Smooth muscle cell (in vitro differentiated cells): ENCODE data around the gene CRTC1. TPM values are rescaled to one million over a fixed set of nuclear protein-coding genes. Genes with fewer than 3 reads are reported as not detected.

Source experiments
- DNase-seq: peaks from one replicate; lab custom pipeline; 2025; ENCODE audit not compliant: unreplicated experiment; lab: John Stamatoyannopoulos, UW
- H2AFZ ChIP-seq: fragments of 200-600 bp; sonication (generic); 2 replicates; pipeline ENCODE4 v1.6.0; 2016; ENCODE audit warnings: antibody characterized with exemption, low read depth, mild to moderate bottlenecking
- H3F3A ChIP-seq: fragments of 200-600 bp; sonication (generic); 2 replicates; pipeline ENCODE4 v1.6.0; 2017; ENCODE audit warnings: antibody characterized with exemption, low read depth
- H3K27ac ChIP-seq: fragments of 200-600 bp; sonication (generic); 2 replicates; pipeline ENCODE4 v1.5.1; 2016; ENCODE audit warnings: low read depth, mild to moderate bottlenecking
- H3K27me3 ChIP-seq: fragments of 200-600 bp; sonication (generic); 2 replicates; pipeline ENCODE4 v1.6.1; 2016; ENCODE audit warnings: low read depth, mild to moderate bottlenecking
- H3K36me3 ChIP-seq: fragments of 200-600 bp; sonication (generic); 2 replicates; pipeline ENCODE4 v1.5.1; 2016; ENCODE audit warnings: low read depth
- H3K4me1 ChIP-seq: fragments of 200-600 bp; sonication (generic); 2 replicates; pipeline ENCODE4 v1.5.1; 2016; ENCODE audit warnings: low read depth
- H3K4me2 ChIP-seq: fragments of 200-600 bp; sonication (generic); 2 replicates; pipeline ENCODE4 v1.6.0; 2016; ENCODE audit warnings: mild to moderate bottlenecking
- H3K4me3 ChIP-seq: fragments of 200-600 bp; sonication (generic); 2 replicates; pipeline ENCODE4 v1.5.1; 2016; ENCODE audit warnings: mild to moderate bottlenecking
- H3K79me2 ChIP-seq: fragments of 200-600 bp; sonication (generic); 2 replicates; pipeline ENCODE4 v1.6.0; 2016; ENCODE audit warnings: low read depth, mild to moderate bottlenecking
- H3K9ac ChIP-seq: fragments of 200-600 bp; sonication (generic); 2 replicates; pipeline ENCODE4 v1.6.0; 2016; ENCODE audit warnings: low read depth
- H3K9me3 ChIP-seq: fragments of 200-600 bp; sonication (generic); replicated peaks from 2 replicates; pipeline ENCODE4 v1.5.1; 2016; ENCODE audit warnings: low read depth
- H4K20me1 ChIP-seq: fragments of 200-600 bp; sonication (generic); 2 replicates; pipeline ENCODE4 v1.6.0; 2016; ENCODE audit warnings: low read depth
- CTCF ChIP-seq: fragments of 200-600 bp; sonication (generic); IDR thresholded peaks from 2 replicates; pipeline ENCODE4 v1.5.1; 2017; ENCODE audit warnings: borderline replicate concordance, mild to moderate bottlenecking, antibody characterized with exemption; ENCODE audit not compliant: insufficient read depth, poor library complexity, severe bottlenecking
- WGBS: methylation state at CpG from one replicate; pipeline ENCODE4 v1.1.7; 2016; ENCODE audit warnings: low lambda C conversion rate; 5-methylcytosine and 5-hydroxymethylcytosine counted together
- polyA plus RNA-seq: library from polyadenylated mRNA; unstranded; fragments of >200 nt; fragmentation: Nextera tagmentation; extraction: Ambion mirVana; gene quantifications from 2 replicates; pipeline ENCODE4 v1.2.1, GENCODE V29; 2016
- total RNA-seq: library from RNA; depleted of rRNA; stranded (reverse); fragments of >200 nt; gene quantifications from 2 replicates; pipeline ENCODE4 v1.2.3, GENCODE V29; 2014

CRTC1 gene
- total and polyA plus RNA-seq, 2 experiments from 2014 or later, result 1.6 to 3.1 TPM

DNA sequence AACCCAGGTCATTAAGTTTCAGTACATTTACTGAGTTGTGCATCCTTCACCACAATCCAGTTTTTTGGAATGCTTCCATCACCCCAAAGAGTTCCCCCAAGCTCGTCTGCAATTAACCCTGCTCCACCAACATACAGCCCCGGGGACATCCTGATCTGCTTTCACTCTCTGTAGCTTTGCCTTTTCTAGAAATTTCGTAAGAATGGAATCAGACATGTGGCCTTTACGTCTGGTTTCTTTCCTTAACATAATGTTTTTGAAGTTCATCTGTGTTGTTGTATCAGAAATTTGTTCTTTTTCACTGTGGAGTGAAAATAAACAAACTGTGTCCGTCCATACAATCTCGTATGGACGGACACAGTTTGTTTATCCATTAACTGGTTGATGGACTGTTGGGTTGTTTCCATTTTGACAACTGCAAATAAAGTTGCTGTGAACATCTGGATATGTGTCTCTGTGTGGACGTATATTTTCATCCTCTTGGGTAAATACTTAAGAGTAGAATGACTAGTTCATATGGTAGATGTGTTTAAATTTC, 43.7 kb upstream of the CRTC1 start:
- no peak for TF ChIP-seq CTCF
- H3K9me3 ChIP-seq, result no peaks in the 10 kb centered on the region
- H3K9ac ChIP-seq, result no peak overlapping the region
- H3K27ac ChIP-seq, result no peak overlapping the region
- H2AFZ ChIP-seq, result no peak overlapping the region
- no peak overlapping the region for H3K4me3 ChIP-seq
- 72% methylated on average over 8 of the region's 8 CpGs for WGBS
- H3F3A ChIP-seq, result no peaks in the 10 kb centered on the region
- no peaks in the 10 kb centered on the region for H3K27me3 ChIP-seq
- no peak for DNase-seq
- H3K4me2 ChIP-seq, result no peak overlapping the region
- peaks cover 10% of the 10 kb centered on the region for H4K20me1 ChIP-seq
- H3K4me1 ChIP-seq, result peaks cover 7% of the 10 kb centered on the region
- no peaks in the 10 kb centered on the region for H3K36me3 ChIP-seq
- peaks cover 43% of the 10 kb centered on the region for H3K79me2 ChIP-seq

GRCh38 chr19:18644196-18645034, 39.1 kb upstream of the CRTC1 start:
- peaks cover 17% of the 10 kb centered on the region for H4K20me1 ChIP-seq
- H2AFZ ChIP-seq, result no peak overlapping the region
- peaks cover 44% of the 10 kb centered on the region for H3K79me2 ChIP-seq
- H3K36me3 ChIP-seq, result no peaks in the 10 kb centered on the region
- no peak overlapping the region for H3K27ac ChIP-seq
- H3K9me3 ChIP-seq, result no peaks in the 10 kb centered on the region
- WGBS, result 79% methylated on average over 15 of the region's 15 CpGs
- H3K27me3 ChIP-seq, result no peaks in the 10 kb centered on the region
- H3K4me2 ChIP-seq, result no peak overlapping the region
- peaks cover 2% of the 10 kb centered on the region for H3K4me1 ChIP-seq
- no peak overlapping the region for H3K9ac ChIP-seq
- TF ChIP-seq CTCF, result no peak
- H3K4me3 ChIP-seq, result no peak overlapping the region
- H3F3A ChIP-seq, result peaks cover 3% of the 10 kb centered on the region
- no peak for DNase-seq

DNA sequence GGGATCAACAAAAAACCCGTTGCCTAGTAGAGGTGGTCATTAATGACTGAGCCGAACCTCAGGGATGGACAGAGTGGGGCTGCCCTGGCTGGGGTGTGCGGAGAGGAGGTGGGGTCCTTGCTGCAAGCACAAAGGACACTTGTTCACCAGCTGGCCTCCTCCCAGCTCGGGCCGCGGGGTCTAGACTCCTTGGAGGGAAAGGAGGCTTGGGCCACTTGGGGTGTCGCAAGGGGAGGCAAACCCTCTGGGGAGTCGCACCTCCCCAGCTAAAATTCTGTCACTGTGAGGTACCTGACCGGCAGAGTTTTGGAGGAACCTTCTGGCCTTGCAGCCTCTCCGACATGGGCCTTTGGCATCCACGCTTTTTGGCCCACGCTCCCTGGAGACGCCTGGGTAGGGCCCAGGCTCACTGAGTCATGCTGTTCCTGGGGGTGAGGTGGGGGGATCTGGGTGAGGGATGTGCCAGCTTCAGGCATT, 38.4 kb upstream of the CRTC1 start:
- peaks cover 9% of the 10 kb centered on the region for H3K4me1 ChIP-seq
- no peak overlapping the region for H2AFZ ChIP-seq
- peaks cover 17% of the 10 kb centered on the region for H4K20me1 ChIP-seq
- H3K9ac ChIP-seq, result no peak overlapping the region
- peaks cover 40% of the 10 kb centered on the region for H3K79me2 ChIP-seq
- no peaks in the 10 kb centered on the region for H3K36me3 ChIP-seq
- 91% methylated on average over 13 of the region's 13 CpGs for WGBS
- no peaks in the 10 kb centered on the region for H3K27me3 ChIP-seq
- H3K4me2 ChIP-seq, result no peak overlapping the region
- no peaks in the 10 kb centered on the region for H3K9me3 ChIP-seq
- no peak overlapping the region for H3K27ac ChIP-seq
- H3F3A ChIP-seq, result peaks cover 8% of the 10 kb centered on the region
- DNase-seq, result no peak
- no peak for TF ChIP-seq CTCF
- no peak overlapping the region for H3K4me3 ChIP-seq
